ENCODE data around the gene TOMM22.

GRCh38 chr22:38697425-38698089, 15.8 kb downstream of the TOMM22 start:
- no peak for TF ChIP-seq CTCF (IDR thresholded peaks at IDR 0.05)
- TF ChIP-seq POLR2A (IDR thresholded peaks at IDR 0.05): no peak
